ENCODE measurements around the gene NUP210.

NUP210 gene

DNA sequence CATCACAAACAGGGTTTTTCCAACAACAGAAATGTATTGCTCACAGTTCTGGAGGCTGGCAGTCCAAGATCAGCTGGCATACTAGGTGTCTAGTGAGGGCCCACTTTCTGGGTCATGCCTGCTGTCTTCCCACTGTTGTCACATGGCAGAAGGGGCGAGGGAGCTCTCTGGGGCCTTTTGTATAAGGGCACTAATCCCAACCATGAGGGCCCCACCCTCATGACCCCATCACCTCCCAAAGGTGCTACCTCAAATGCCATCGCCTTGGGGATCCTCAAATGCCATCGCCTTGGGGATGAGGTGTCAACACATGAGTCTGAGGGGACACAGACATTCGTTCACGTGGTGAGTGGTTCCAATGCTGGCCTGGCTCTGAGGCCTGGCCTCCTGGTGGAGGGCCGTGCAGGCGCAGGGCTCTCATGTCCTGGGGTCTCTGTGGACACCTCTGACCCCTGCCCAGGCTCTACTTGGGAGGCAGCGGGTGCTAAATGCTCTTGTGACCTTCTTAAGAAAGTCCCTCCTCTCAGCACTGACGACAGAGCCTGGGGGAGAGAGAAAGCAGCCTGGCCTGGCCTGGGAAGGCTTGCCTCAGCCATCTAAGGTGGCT is 16.8 kb downstream of the NUP210 start:
- TF ChIP-seq, protein P1, sequence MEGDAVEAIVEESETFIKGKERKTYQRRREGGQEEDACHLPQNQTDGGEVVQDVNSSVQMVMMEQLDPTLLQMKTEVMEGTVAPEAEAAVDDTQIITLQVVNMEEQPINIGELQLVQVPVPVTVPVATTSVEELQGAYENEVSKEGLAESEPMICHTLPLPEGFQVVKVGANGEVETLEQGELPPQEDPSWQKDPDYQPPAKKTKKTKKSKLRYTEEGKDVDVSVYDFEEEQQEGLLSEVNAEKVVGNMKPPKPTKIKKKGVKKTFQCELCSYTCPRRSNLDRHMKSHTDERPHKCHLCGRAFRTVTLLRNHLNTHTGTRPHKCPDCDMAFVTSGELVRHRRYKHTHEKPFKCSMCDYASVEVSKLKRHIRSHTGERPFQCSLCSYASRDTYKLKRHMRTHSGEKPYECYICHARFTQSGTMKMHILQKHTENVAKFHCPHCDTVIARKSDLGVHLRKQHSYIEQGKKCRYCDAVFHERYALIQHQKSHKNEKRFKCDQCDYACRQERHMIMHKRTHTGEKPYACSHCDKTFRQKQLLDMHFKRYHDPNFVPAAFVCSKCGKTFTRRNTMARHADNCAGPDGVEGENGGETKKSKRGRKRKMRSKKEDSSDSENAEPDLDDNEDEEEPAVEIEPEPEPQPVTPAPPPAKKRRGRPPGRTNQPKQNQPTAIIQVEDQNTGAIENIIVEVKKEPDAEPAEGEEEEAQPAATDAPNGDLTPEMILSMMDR (conservative IDR thresholded peaks at IDR 0.05; ENCODE audit: low read depth, low read length): no peak
- DNase-seq (ENCODE audit: low read depth): no peak
- no peak overlapping the region for H3K4me3 ChIP-seq (ENCODE audit: low read depth, low read length)

DNA sequence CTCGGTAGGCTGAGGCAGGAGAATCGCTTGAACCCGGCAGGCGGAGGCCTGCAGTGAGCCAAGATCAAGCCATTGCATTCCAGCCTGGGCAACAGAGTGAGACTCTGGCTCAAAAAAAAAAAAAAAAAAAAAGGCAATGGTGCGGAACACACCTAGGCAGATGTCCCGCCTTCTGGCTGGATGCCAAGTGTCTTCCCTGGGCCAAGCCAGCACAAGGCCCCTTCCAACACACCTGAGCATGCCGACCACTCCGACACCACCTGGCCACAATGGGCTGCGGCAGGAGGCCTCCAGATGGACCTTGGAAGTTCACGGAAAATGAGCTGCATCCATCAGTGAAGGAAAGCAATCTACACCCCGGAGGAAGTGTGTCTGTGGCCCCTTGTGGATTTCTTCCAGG is 19.0 kb downstream of the NUP210 start:
- DNase-seq (ENCODE audit: low read depth): no peak
- no peak overlapping the region for H3K4me3 ChIP-seq (ENCODE audit: low read depth, low read length)
- TF ChIP-seq, protein P1 (conservative IDR thresholded peaks at IDR 0.05; ENCODE audit: low read depth, low read length): no peak

DNA sequence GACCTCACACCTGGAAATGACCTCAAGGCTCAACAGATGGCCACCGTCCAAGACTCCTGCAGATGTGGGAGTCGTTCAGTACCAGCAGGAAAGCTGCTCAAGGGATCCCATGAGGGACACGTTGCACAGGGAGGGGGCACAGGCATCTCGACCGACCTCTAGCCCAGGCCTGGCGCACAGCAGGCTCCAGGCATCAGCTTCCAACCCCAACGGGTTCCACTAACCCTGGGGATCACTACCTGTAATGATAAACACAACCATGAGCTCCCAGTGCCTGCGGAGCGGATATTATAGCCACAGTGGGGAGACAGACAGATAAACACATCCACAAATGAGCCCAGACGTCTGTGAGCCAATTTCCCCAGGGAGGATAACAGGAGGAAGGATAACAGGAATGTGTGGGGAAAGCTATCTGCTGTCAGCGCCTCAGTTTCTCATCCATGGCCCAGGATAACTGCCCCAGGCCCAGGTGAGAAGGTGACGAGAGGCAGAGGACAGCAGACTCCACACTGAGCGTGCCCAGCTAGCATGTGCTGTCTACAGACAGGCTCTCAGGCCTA is 19.9 kb downstream of the NUP210 start:
- no peak overlapping the region for H3K4me3 ChIP-seq (ENCODE audit: low read depth, low read length)
- TF ChIP-seq, protein P1 (conservative IDR thresholded peaks at IDR 0.05; ENCODE audit: low read depth, low read length): no peak
- no peak for DNase-seq (ENCODE audit: low read depth)

DNA sequence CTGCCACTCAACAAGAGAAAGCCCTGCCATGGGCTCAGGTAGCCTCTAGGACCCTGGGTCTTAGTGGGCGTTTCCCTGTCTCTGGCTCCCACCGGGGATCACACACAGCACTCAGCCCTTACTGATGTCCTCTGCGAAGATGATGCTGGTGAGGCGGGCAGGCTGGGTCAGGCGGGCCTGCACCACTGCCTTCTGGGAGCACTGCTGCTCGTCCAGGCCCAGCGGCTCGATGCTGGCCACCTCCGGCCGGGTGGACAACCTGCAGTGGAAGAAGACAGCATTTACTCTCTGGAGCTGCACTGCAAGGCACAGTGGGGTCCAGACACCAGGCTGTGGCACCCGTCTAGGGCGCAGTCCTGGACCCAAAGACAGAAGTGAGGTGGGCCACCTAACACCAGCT is 20.5 kb downstream of the NUP210 start:
- TF ChIP-seq, protein P1 (conservative IDR thresholded peaks at IDR 0.05; ENCODE audit: low read depth, low read length): no peak
- no peak for DNase-seq (ENCODE audit: low read depth)
- no peak overlapping the region for H3K4me3 ChIP-seq (ENCODE audit: low read depth, low read length)

DNA sequence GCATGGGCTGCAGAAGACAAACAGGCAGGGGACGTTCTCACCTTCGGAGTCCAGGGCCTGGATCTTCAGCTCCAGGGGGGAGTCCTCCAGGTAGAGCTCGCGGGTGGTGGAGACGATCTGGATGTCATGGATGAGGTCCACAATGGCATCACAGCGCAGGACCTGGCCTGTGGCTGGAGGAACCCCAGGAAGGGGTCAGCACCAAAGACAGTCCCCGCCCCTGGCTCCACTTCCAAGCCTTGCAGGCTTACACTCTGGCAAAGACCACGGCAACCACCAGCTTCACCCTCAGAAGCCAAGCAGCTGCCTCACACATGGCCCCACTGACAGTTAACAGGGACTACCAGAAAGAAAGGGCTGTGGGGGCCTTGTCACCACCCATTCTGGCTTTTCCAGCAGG is 22.8 kb downstream of the NUP210 start:
- H3K4me3 ChIP-seq (ENCODE audit: low read depth, low read length): no peak overlapping the region
- no peak for DNase-seq (ENCODE audit: low read depth)
- TF ChIP-seq, protein P1 (conservative IDR thresholded peaks at IDR 0.05; ENCODE audit: low read depth, low read length): no peak

DNA sequence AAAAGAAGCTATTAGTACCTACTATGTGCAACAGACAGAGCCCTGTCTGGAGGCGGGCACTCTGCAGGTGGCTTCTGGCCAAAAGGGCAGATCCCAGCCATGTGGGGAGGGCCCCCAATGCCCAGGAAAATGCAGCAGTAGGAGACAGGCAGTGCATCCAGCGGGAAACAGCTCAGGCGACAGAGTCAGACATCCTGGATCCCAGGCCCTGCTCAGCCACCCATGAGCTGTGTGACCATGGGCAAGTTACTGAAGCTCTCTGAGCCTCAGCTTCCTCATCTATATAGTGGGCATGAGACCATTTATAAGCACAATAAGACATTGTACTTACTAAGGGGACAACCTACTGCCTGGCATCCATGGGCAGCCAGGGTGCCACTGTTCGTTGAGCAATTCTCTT is 25.8 kb downstream of the NUP210 start:
- TF ChIP-seq, protein P1 (conservative IDR thresholded peaks at IDR 0.05; ENCODE audit: low read depth, low read length): no peak
- DNase-seq (ENCODE audit: low read depth): no peak
- no peak overlapping the region for H3K4me3 ChIP-seq (ENCODE audit: low read depth, low read length)

All from choroid plexus epithelial cell (primary cell).